GM23338 (cell line): ENCODE measurements around the gene EMILIN2. TPM values are rescaled to one million over a fixed set of nuclear protein-coding genes. Genes with fewer than 3 reads are reported as not detected.

Source experiments
- ATAC-seq: fragments of 200-7000 bp; cut with Tn5 transposase; 3 replicates; pipeline ENCODE4 v1.9.1; 2020
- DNase-seq: peaks from one replicate; pipeline ENCODE4 v3.0.0-alpha.2; 2015; ENCODE audit warnings: low spot score
- H2AFZ ChIP-seq: fragments of 200-600 bp; sonication (generic); 2 replicates; pipeline ENCODE4 v1.8.0; 2016; ENCODE audit warnings: antibody characterized with exemption, mild to moderate bottlenecking, moderate library complexity
- H3F3A ChIP-seq: fragments of 200-600 bp; sonication (generic); replicated peaks from 2 replicates; pipeline ENCODE4 v1.8.0; 2017; ENCODE audit warnings: antibody characterized with exemption, mixed run types, low read depth
- H3K27ac ChIP-seq: fragments of 200-600 bp; sonication (generic); 2 replicates; pipeline ENCODE4 v1.6.1; 2016; ENCODE audit warnings: low read depth
- H3K27me3 ChIP-seq: fragments of 200-600 bp; sonication (generic); 2 replicates; pipeline ENCODE4 v1.8.0; 2016; ENCODE audit warnings: mild to moderate bottlenecking, mixed run types, moderate library complexity; ENCODE audit not compliant: insufficient read depth
- H3K36me3 ChIP-seq: fragments of 200-600 bp; sonication (generic); 2 replicates; pipeline ENCODE4 v1.8.0; 2016; ENCODE audit warnings: mild to moderate bottlenecking; ENCODE audit not compliant: insufficient read depth
- H3K4me1 ChIP-seq: fragments of 200-600 bp; sonication (generic); 2 replicates; pipeline ENCODE4 v1.8.0; 2016; ENCODE audit warnings: mild to moderate bottlenecking, moderate library complexity; ENCODE audit not compliant: insufficient read depth
- H3K4me2 ChIP-seq: fragments of 200-600 bp; sonication (generic); 2 replicates; pipeline ENCODE4 v1.7.1; 2017; ENCODE audit warnings: mixed run types
- H3K4me3 ChIP-seq: fragments of 200-600 bp; sonication (generic); 2 replicates; pipeline ENCODE4 v1.6.1; 2016; ENCODE audit warnings: mixed run types
- H3K79me2 ChIP-seq: fragments of 200-600 bp; sonication (generic); replicated peaks from 2 replicates; pipeline ENCODE4 v1.8.0; 2017; ENCODE audit warnings: mild to moderate bottlenecking; ENCODE audit not compliant: insufficient read depth
- H3K9me2 ChIP-seq: fragments of 200-600 bp; sonication (generic); 2 replicates; pipeline ENCODE4 v1.8.0; 2017; ENCODE audit not compliant: insufficient read depth
- H4K20me1 ChIP-seq: fragments of 200-600 bp; sonication (generic); replicated peaks from 2 replicates; pipeline ENCODE4 v1.8.0; 2017; ENCODE audit warnings: mild to moderate bottlenecking; ENCODE audit not compliant: insufficient read depth
- H3K27ac Mint-ChIP-seq: 2 replicates; pipeline ENCODE4 v1.8.0; 2020; ENCODE audit warnings: inconsistent platforms, mild to moderate bottlenecking, moderate library complexity, mixed read lengths
- H3K27me3 Mint-ChIP-seq: 3 replicates; pipeline ENCODE4 v1.8.0; 2022; ENCODE audit warnings: low read depth, mild to moderate bottlenecking, moderate library complexity, mixed read lengths, inconsistent platforms; ENCODE audit not compliant: insufficient read depth, poor library complexity
- H3K36me3 Mint-ChIP-seq: 3 replicates; pipeline ENCODE4 v1.8.0; 2021; ENCODE audit warnings: low read depth, mild to moderate bottlenecking, inconsistent platforms, moderate library complexity, mixed read lengths
- H3K4me1 Mint-ChIP-seq: 3 replicates; pipeline ENCODE4 v1.8.0; 2020; ENCODE audit warnings: mild to moderate bottlenecking, inconsistent platforms, mixed read lengths
- H3K4me3 Mint-ChIP-seq: 3 replicates; pipeline ENCODE4 v1.8.0; 2021; ENCODE audit warnings: moderate library complexity, mild to moderate bottlenecking, inconsistent platforms, mixed read lengths
- H3K9me3 Mint-ChIP-seq: 3 replicates; pipeline ENCODE4 v1.8.0; 2020; ENCODE audit warnings: moderate library complexity, mild to moderate bottlenecking, inconsistent platforms, mixed read lengths
- CREB1 ChIP-seq: fragments of 250-450 bp; sonication (Bioruptor Pico); IDR thresholded peaks from 2 replicates; pipeline ENCODE4 v1.5.0; 2020; ENCODE audit warnings: low read depth, mild to moderate bottlenecking, moderate library complexity
- EZH2 ChIP-seq: fragments of 200-600 bp; sonication (generic); IDR thresholded peaks from one replicate; pipeline ENCODE4 v1.8.0; 2017; ENCODE audit warnings: antibody characterized with exemption, mild to moderate bottlenecking, low read depth; ENCODE audit not compliant: unreplicated experiment
- EZH2phosphoT487 ChIP-seq: fragments of 200-600 bp; sonication (generic); IDR thresholded peaks from one replicate; pipeline ENCODE4 v1.8.1; 2018; ENCODE audit warnings: antibody characterized with exemption; ENCODE audit not compliant: unreplicated experiment
- JUNB ChIP-seq: IDR thresholded peaks from one replicate; pipeline ENCODE4 v1.6.1; 2016; ENCODE audit warnings: antibody characterized with exemption; ENCODE audit not compliant: unreplicated experiment
- NANOG ChIP-seq: IDR thresholded peaks from 2 replicates; pipeline ENCODE4 v1.6.1; 2016; ENCODE audit warnings: antibody characterized with exemption, borderline replicate concordance
- POLR2AphosphoS5 ChIP-seq: IDR thresholded peaks from 2 replicates; pipeline ENCODE4 v1.6.1; 2016; ENCODE audit warnings: antibody characterized with exemption, low read depth
- STAT1 ChIP-seq: IDR thresholded peaks from one replicate; pipeline ENCODE4 v1.6.1; 2016; ENCODE audit warnings: antibody characterized with exemption; ENCODE audit not compliant: unreplicated experiment
- ZNF114 ChIP-seq: fragments of 250-450 bp; sonication (Bioruptor Pico); IDR thresholded peaks from 2 replicates; pipeline ENCODE4 v1.5.0; 2020; ENCODE audit warnings: mild to moderate bottlenecking, moderate library complexity
- ZNF331 ChIP-seq: fragments of 250-450 bp; sonication (Bioruptor Pico); IDR thresholded peaks from 2 replicates; pipeline ENCODE4 v1.5.0; 2020; ENCODE audit warnings: low read depth, mild to moderate bottlenecking, moderate library complexity
- polyA plus RNA-seq: library from polyadenylated mRNA; unstranded; fragments of >200 nt; fragmentation: Nextera tagmentation; extraction: Ambion mirVana; gene quantifications from 2 replicates; pipeline ENCODE4 v1.2.1, GENCODE V29; 2016
- total RNA-seq: library from RNA; depleted of rRNA; stranded (reverse); fragments of >200 nt; shearing (Covaris generic); gene quantifications from 2 replicates; pipeline ENCODE4 v1.2.3, GENCODE V29; 2014
- TF ChIP-seq, protein P1 (sequence below), 2 experiments: fragments of 200-600 bp in 1 of 2; sonication (generic) in 1 of 2; conservative IDR thresholded peaks; 2 replicates each; pipeline versions ENCODE4 v1.5.1 to v1.6.1; 2016 to 2017; ENCODE audit warnings: antibody characterized with exemption in 2 of 2, low read depth in 2 of 2, mild to moderate bottlenecking in 2 of 2, moderate library complexity in 1 of 2
- TF ChIP-seq, protein P2 (sequence below): IDR thresholded peaks from 2 replicates; pipeline ENCODE4 v1.6.1; 2016; ENCODE audit warnings: antibody characterized with exemption
- TF ChIP-seq, protein P3 (sequence below): fragments of 250-450 bp; sonication (Bioruptor Pico); IDR thresholded peaks from 2 replicates; pipeline ENCODE4 v1.5.0; 2020; ENCODE audit warnings: mild to moderate bottlenecking, moderate library complexity
- TF ChIP-seq, protein P4 (sequence below): IDR thresholded peaks from one replicate; pipeline ENCODE4 v1.6.1; 2018; ENCODE audit warnings: antibody characterized with exemption; ENCODE audit not compliant: unreplicated experiment

Gene EMILIN2
- total and polyA plus RNA-seq, 2 experiments from 2014 or later, result 3.0 to 11.6 TPM

DNA sequence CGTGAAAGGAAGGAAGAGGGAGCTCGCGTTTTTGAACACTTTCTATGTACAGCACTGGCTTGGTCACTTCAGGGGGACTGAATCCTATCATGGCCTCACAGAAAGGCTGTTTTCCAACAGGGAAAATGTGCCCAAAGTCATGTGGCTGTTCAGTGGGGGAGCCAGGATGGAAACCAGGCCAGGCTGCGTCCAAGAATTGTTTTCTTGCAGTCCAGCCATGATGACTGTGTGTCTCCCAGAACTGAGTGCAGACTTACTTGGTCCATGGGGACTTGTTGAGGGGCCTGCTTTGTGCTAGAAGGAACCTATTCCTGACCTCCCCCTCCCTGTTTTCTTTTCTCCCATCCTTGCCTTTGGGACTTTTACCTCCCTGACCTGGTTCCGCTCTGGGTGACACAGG lies 46.9 kb downstream of the EMILIN2 start:
- H2AFZ ChIP-seq, result no peak overlapping the region
- H3K27ac Mint-ChIP-seq, result no peak overlapping the region
- peaks cover 5% of the 10 kb centered on the region; the same call in 1 of the 3 replicates for H3K9me3 Mint-ChIP-seq
- no peaks in the 10 kb centered on the region for H3K36me3 Mint-ChIP-seq
- no peaks in the 10 kb centered on the region for H3K79me2 ChIP-seq
- no peak overlapping the region for H3K4me3 ChIP-seq
- peaks cover 16% of the 10 kb centered on the region for H3K4me1 Mint-ChIP-seq
- TF ChIP-seq ZNF114, result no peak
- no peak for TF ChIP-seq POLR2AphosphoS5
- TF ChIP-seq, protein P1, sequence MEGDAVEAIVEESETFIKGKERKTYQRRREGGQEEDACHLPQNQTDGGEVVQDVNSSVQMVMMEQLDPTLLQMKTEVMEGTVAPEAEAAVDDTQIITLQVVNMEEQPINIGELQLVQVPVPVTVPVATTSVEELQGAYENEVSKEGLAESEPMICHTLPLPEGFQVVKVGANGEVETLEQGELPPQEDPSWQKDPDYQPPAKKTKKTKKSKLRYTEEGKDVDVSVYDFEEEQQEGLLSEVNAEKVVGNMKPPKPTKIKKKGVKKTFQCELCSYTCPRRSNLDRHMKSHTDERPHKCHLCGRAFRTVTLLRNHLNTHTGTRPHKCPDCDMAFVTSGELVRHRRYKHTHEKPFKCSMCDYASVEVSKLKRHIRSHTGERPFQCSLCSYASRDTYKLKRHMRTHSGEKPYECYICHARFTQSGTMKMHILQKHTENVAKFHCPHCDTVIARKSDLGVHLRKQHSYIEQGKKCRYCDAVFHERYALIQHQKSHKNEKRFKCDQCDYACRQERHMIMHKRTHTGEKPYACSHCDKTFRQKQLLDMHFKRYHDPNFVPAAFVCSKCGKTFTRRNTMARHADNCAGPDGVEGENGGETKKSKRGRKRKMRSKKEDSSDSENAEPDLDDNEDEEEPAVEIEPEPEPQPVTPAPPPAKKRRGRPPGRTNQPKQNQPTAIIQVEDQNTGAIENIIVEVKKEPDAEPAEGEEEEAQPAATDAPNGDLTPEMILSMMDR (conservative IDR thresholded peaks at IDR 0.05; ENCODE audit: low read depth in 2 of 2), result no peak
- TF ChIP-seq STAT1, result no peak
- TF ChIP-seq, protein P2, sequence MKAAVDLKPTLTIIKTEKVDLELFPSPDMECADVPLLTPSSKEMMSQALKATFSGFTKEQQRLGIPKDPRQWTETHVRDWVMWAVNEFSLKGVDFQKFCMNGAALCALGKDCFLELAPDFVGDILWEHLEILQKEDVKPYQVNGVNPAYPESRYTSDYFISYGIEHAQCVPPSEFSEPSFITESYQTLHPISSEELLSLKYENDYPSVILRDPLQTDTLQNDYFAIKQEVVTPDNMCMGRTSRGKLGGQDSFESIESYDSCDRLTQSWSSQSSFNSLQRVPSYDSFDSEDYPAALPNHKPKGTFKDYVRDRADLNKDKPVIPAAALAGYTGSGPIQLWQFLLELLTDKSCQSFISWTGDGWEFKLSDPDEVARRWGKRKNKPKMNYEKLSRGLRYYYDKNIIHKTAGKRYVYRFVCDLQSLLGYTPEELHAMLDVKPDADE, result no peak
- TF ChIP-seq EZH2, result no peak
- TF ChIP-seq CREB1 (CRISPR knock-in tag), result no peak
- TF ChIP-seq EZH2phosphoT487, result no peak
- TF ChIP-seq, protein P3, sequence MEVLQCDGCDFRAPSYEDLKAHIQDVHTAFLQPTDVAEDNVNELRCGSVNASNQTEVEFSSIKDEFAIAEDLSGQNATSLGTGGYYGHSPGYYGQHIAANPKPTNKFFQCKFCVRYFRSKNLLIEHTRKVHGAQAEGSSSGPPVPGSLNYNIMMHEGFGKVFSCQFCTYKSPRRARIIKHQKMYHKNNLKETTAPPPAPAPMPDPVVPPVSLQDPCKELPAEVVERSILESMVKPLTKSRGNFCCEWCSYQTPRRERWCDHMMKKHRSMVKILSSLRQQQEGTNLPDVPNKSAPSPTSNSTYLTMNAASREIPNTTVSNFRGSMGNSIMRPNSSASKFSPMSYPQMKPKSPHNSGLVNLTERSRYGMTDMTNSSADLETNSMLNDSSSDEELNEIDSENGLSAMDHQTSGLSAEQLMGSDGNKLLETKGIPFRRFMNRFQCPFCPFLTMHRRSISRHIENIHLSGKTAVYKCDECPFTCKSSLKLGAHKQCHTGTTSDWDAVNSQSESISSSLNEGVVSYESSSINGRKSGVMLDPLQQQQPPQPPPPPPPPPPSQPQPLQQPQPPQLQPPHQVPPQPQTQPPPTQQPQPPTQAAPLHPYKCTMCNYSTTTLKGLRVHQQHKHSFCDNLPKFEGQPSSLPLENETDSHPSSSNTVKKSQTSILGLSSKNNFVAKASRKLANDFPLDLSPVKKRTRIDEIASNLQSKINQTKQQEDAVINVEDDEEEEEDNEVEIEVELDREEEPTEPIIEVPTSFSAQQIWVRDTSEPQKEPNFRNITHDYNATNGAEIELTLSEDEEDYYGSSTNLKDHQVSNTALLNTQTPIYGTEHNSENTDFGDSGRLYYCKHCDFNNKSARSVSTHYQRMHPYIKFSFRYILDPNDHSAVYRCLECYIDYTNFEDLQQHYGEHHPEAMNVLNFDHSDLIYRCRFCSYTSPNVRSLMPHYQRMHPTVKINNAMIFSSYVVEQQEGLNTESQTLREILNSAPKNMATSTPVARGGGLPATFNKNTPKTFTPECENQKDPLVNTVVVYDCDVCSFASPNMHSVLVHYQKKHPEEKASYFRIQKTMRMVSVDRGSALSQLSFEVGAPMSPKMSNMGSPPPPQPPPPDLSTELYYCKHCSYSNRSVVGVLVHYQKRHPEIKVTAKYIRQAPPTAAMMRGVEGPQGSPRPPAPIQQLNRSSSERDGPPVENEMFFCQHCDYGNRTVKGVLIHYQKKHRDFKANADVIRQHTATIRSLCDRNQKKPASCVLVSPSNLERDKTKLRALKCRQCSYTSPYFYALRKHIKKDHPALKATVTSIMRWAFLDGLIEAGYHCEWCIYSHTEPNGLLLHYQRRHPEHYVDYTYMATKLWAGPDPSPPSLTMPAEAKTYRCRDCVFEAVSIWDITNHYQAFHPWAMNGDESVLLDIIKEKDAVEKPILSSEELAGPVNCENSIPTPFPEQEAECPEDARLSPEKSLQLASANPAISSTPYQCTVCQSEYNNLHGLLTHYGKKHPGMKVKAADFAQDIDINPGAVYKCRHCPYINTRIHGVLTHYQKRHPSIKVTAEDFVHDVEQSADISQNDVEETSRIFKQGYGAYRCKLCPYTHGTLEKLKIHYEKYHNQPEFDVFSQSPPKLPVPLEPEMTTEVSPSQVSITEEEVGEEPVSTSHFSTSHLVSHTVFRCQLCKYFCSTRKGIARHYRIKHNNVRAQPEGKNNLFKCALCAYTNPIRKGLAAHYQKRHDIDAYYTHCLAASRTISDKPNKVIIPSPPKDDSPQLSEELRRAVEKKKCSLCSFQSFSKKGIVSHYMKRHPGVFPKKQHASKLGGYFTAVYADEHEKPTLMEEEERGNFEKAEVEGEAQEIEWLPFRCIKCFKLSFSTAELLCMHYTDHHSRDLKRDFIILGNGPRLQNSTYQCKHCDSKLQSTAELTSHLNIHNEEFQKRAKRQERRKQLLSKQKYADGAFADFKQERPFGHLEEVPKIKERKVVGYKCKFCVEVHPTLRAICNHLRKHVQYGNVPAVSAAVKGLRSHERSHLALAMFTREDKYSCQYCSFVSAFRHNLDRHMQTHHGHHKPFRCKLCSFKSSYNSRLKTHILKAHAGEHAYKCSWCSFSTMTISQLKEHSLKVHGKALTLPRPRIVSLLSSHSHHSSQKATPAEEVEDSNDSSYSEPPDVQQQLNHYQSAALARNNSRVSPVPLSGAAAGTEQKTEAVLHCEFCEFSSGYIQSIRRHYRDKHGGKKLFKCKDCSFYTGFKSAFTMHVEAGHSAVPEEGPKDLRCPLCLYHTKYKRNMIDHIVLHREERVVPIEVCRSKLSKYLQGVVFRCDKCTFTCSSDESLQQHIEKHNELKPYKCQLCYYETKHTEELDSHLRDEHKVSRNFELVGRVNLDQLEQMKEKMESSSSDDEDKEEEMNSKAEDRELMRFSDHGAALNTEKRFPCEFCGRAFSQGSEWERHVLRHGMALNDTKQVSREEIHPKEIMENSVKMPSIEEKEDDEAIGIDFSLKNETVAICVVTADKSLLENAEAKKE (CRISPR knock-in tag), result no peak
- no peak for TF ChIP-seq JUNB
- TF ChIP-seq ZNF331 (CRISPR knock-in tag), result no peak
- TF ChIP-seq, protein P4, sequence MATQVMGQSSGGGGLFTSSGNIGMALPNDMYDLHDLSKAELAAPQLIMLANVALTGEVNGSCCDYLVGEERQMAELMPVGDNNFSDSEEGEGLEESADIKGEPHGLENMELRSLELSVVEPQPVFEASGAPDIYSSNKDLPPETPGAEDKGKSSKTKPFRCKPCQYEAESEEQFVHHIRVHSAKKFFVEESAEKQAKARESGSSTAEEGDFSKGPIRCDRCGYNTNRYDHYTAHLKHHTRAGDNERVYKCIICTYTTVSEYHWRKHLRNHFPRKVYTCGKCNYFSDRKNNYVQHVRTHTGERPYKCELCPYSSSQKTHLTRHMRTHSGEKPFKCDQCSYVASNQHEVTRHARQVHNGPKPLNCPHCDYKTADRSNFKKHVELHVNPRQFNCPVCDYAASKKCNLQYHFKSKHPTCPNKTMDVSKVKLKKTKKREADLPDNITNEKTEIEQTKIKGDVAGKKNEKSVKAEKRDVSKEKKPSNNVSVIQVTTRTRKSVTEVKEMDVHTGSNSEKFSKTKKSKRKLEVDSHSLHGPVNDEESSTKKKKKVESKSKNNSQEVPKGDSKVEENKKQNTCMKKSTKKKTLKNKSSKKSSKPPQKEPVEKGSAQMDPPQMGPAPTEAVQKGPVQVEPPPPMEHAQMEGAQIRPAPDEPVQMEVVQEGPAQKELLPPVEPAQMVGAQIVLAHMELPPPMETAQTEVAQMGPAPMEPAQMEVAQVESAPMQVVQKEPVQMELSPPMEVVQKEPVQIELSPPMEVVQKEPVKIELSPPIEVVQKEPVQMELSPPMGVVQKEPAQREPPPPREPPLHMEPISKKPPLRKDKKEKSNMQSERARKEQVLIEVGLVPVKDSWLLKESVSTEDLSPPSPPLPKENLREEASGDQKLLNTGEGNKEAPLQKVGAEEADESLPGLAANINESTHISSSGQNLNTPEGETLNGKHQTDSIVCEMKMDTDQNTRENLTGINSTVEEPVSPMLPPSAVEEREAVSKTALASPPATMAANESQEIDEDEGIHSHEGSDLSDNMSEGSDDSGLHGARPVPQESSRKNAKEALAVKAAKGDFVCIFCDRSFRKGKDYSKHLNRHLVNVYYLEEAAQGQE, result no peak
- TF ChIP-seq NANOG, result no peak
- DNase-seq (no peak), ATAC-seq (no peak)
- H3K4me1 ChIP-seq, result peaks cover 10% of the 10 kb centered on the region
- H3F3A ChIP-seq, result no peaks in the 10 kb centered on the region
- no peaks in the 10 kb centered on the region for H3K9me2 ChIP-seq
- H3K36me3 ChIP-seq, result no peaks in the 10 kb centered on the region
- H3K27ac ChIP-seq, result no peak overlapping the region
- no peaks in the 10 kb centered on the region for H4K20me1 ChIP-seq
- no peak overlapping the region for H3K4me3 Mint-ChIP-seq
- peaks cover 2% of the 10 kb centered on the region for H3K27me3 Mint-ChIP-seq
- no peak overlapping the region for H3K4me2 ChIP-seq
- no peaks in the 10 kb centered on the region for H3K27me3 ChIP-seq
